ENCODE data around the gene NSG2.

The NSG2 gene

DNA sequence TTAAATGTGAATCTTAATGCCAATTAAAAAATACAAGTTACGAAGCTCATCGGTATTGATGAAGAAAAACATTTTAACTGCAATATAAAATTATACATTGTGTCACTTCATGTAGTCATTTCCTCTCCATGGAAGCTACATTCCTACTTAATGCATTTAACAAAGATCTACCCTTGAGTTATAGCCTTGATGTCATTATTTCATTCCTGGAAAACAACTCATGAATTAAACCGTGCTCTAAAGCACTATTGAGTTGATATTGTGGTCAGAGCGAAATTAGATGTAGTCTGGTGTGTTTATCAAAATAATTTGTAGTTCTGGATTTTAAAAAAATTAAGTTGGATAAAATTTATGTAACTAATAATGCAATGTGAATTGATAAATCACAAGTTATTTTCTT, 45.4 kb upstream of the NSG2 start:
- Histone ChIP-seq H3K9me2 (replicated peaks; ENCODE audit: insufficient read depth, low read length) (no peaks in the 10 kb centered on the region), H3K27ac (ENCODE audit: low read length) (no peak overlapping the region), H3K4me3 (ENCODE audit: low read length) (no peak overlapping the region), H3K9me3 (replicated peaks; ENCODE audit: insufficient read depth, low read length) (no peaks in the 10 kb centered on the region), H3K9ac (ENCODE audit: low read length) (no peak overlapping the region), H2AFZ (ENCODE audit: low read length) (no peak overlapping the region), H3K79me2 (ENCODE audit: low read length) (no peaks in the 10 kb centered on the region), H3K27me3 (replicated peaks; ENCODE audit: insufficient read depth, low read length) (no peaks in the 10 kb centered on the region), H3K36me3 (replicated peaks; ENCODE audit: insufficient read depth, low read length) (no peaks in the 10 kb centered on the region), H3F3A (ENCODE audit: insufficient read depth, low read length) (no peaks in the 10 kb centered on the region), H3K4me1 (ENCODE audit: low read length) (no peaks in the 10 kb centered on the region), H4K20me1 (ENCODE audit: insufficient read depth, low read length) (no peaks in the 10 kb centered on the region), H3K4me2 (ENCODE audit: low read depth, low read length) (no peak overlapping the region)
- no peak for DNase-seq
- no peak for TF ChIP-seq EZH2phosphoT487 (IDR thresholded peaks at IDR 0.05; ENCODE audit: low read length)
- no peak for TF ChIP-seq EZH2 (optimal IDR thresholded peaks at IDR 0.05; ENCODE audit: low read depth, low read length)
- TF ChIP-seq, protein P1, sequence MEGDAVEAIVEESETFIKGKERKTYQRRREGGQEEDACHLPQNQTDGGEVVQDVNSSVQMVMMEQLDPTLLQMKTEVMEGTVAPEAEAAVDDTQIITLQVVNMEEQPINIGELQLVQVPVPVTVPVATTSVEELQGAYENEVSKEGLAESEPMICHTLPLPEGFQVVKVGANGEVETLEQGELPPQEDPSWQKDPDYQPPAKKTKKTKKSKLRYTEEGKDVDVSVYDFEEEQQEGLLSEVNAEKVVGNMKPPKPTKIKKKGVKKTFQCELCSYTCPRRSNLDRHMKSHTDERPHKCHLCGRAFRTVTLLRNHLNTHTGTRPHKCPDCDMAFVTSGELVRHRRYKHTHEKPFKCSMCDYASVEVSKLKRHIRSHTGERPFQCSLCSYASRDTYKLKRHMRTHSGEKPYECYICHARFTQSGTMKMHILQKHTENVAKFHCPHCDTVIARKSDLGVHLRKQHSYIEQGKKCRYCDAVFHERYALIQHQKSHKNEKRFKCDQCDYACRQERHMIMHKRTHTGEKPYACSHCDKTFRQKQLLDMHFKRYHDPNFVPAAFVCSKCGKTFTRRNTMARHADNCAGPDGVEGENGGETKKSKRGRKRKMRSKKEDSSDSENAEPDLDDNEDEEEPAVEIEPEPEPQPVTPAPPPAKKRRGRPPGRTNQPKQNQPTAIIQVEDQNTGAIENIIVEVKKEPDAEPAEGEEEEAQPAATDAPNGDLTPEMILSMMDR (IDR thresholded peaks at IDR 0.05; ENCODE audit: low read length): no peak

DNA sequence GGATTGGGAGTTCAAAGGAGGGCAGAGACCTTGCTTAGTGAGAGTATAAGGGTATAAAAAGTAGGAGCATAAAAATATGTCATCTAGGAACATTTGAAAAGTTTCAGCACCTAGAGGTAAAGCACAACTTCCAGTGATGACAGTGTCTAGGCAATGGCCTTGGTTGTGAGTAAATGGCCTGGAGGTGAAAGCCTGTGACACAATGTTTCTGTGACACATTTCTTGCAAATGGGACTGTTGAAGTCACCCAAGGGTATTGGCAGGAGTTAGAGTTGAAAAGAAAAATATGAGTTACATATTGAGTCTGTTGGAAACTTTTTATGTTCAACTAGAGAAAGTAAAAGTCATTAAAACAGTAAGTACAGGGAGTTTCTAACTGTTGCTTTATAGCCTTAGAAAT, 41.7 kb upstream of the NSG2 start:
- Histone ChIP-seq H3K27me3 (replicated peaks; ENCODE audit: insufficient read depth, low read length) (no peaks in the 10 kb centered on the region), H2AFZ (ENCODE audit: low read length) (no peak overlapping the region), H3F3A (ENCODE audit: insufficient read depth, low read length) (no peaks in the 10 kb centered on the region), H3K36me3 (replicated peaks; ENCODE audit: insufficient read depth, low read length) (no peaks in the 10 kb centered on the region), H3K79me2 (ENCODE audit: low read length) (no peaks in the 10 kb centered on the region), H3K27ac (ENCODE audit: low read length) (no peak overlapping the region), H3K9me3 (replicated peaks; ENCODE audit: insufficient read depth, low read length) (no peaks in the 10 kb centered on the region), H3K9me2 (replicated peaks; ENCODE audit: insufficient read depth, low read length) (no peaks in the 10 kb centered on the region), H3K4me2 (ENCODE audit: low read depth, low read length) (no peak overlapping the region), H3K4me3 (ENCODE audit: low read length) (no peak overlapping the region), H3K4me1 (ENCODE audit: low read length) (no peaks in the 10 kb centered on the region), H4K20me1 (ENCODE audit: insufficient read depth, low read length) (no peaks in the 10 kb centered on the region), H3K9ac (ENCODE audit: low read length) (no peak overlapping the region)
- TF ChIP-seq, protein P1 (IDR thresholded peaks at IDR 0.05; ENCODE audit: low read length): no peak
- TF ChIP-seq EZH2phosphoT487 (IDR thresholded peaks at IDR 0.05; ENCODE audit: low read length): no peak
- TF ChIP-seq EZH2 (optimal IDR thresholded peaks at IDR 0.05; ENCODE audit: low read depth, low read length): no peak
- DNase-seq: no peak

DNA sequence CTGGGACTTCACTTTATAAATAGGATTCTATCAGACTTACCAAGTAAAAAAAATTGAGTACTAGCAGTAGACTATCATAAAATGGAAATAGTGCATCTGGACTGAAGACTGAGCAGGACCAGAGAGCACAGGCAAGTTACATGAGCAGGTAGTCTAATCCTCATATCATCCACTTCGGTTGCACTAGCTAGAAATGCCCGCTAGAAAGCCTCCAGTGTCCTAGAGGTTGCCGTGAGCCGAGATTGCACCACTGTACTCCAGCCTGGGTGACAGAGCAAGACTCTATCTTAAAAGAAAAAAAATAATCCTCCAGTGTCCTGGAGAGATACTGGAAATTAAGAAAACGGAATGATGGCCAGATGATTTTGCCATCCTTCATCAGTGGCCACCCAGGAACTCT, 36.6 kb upstream of the NSG2 start:
- Histone ChIP-seq H3K4me3 (ENCODE audit: low read length) (no peak overlapping the region), H3K27ac (ENCODE audit: low read length) (no peak overlapping the region), H3K4me2 (ENCODE audit: low read depth, low read length) (no peak overlapping the region), H3F3A (ENCODE audit: insufficient read depth, low read length) (no peaks in the 10 kb centered on the region), H3K36me3 (replicated peaks; ENCODE audit: insufficient read depth, low read length) (no peaks in the 10 kb centered on the region), H3K79me2 (ENCODE audit: low read length) (no peaks in the 10 kb centered on the region), H2AFZ (ENCODE audit: low read length) (no peak overlapping the region), H4K20me1 (ENCODE audit: insufficient read depth, low read length) (no peaks in the 10 kb centered on the region), H3K4me1 (ENCODE audit: low read length) (no peaks in the 10 kb centered on the region), H3K9ac (ENCODE audit: low read length) (no peak overlapping the region), H3K9me2 (replicated peaks; ENCODE audit: insufficient read depth, low read length) (no peaks in the 10 kb centered on the region), H3K9me3 (replicated peaks; ENCODE audit: insufficient read depth, low read length) (no peaks in the 10 kb centered on the region), H3K27me3 (replicated peaks; ENCODE audit: insufficient read depth, low read length) (no peaks in the 10 kb centered on the region)
- DNase-seq: no peak
- no peak for TF ChIP-seq EZH2phosphoT487 (IDR thresholded peaks at IDR 0.05; ENCODE audit: low read length)
- TF ChIP-seq, protein P1 (IDR thresholded peaks at IDR 0.05; ENCODE audit: low read length): no peak
- no peak for TF ChIP-seq EZH2 (optimal IDR thresholded peaks at IDR 0.05; ENCODE audit: low read depth, low read length)

Data from MM.1S (cell line).